AG04449 (cell line): ENCODE results near the gene SLC22A31.

Source experiments
- CTCF ChIA-PET: fragments of 350-600 bp; formaldehyde crosslinking; extraction: SDS; loops from one replicate; lab custom pipeline; 2021; ENCODE audit warnings: antibody characterized with exemption; lab: Yijun Ruan, JAX
- POLR2A ChIA-PET: fragments of 400-600, 350-600 bp; formaldehyde crosslinking; extraction: SDS; loops from one replicate; lab custom pipeline; 2020; ENCODE audit warnings: antibody characterized with exemption, inconsistent platforms; lab: Yijun Ruan, JAX
- DNase-seq: peaks from one replicate; pipeline ENCODE4 v3.0.0-alpha.2; 2010; ENCODE audit warnings: low read depth, low spot score
- H3K4me3 ChIP-seq: 2 replicates; pipeline ENCODE4 v1.5.1; 2011; ENCODE audit warnings: low read depth, mild to moderate bottlenecking, control low read depth, low read length
- CTCF ChIP-seq: IDR thresholded peaks from one replicate; pipeline ENCODE4 v1.5.1; 2011; ENCODE audit warnings: mild to moderate bottlenecking, moderate library complexity, low read length, control low read depth, inconsistent platforms; ENCODE audit not compliant: insufficient read depth; ENCODE audit errors: missing control alignments

The SLC22A31 gene

DNA sequence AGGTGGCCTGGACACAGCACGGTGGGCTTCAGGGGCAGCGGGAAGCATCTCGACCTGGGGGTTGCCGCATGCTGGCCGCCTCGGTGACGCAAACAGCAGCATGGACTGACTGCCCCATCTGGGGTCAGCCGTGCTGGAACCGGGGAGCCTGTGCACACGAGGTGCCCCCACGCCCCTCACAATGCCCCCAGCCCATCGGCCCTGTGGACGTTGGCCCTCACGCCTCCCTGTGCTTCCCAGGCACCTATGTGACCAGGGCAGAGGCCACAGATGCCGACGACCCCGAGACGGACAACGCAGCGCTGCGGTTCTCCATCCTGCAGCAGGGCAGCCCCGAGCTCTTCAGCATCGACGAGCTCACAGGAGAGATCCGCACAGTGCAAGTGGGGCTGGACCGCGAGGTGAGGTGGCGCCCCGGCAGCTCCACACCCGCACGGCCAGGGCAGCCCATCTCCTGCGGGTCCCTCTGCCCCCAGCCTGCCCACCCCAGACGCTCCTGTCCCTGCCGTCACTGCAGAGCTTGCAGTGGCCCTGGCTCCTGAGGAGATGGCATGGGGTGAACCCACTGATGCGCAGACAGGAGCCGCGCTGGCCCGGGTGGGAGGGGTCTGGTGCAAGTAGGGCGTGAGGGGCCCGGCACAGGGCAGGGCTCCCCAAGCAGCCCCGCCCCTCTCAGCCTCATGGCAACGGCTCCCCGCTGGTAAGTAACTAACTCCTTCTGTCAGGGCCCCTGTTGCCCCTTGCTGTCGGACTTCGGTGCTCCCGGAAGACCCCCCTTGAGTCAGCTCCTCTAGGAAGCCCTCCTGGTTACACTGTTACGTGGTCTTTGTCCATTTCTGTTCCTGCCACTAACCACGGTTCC, 15.2 kb downstream of the SLC22A31 start:
- CTCF ChIA-PET = interaction anchor here (3.5 kb wide), 1 partner anchor 17 kb away, joined by 17 read pairs; no protein-coding TSS in a partner anchor
- no peak for DNase-seq
- no peak overlapping the region for H3K4me3 ChIP-seq
- TF ChIP-seq CTCF = no peak
- POLR2A ChIA-PET = interaction anchor here (0.6 to 1.0 kb wide), 2 partner anchors 8 to 384 kb away, joined by 3 read pairs; no protein-coding TSS in a partner anchor

- POLR2A ChIA-PET = interaction anchor here (0.6 to 1.0 kb wide), 2 partner anchors 8 to 383 kb away, joined by 3 read pairs; no protein-coding TSS in a partner anchor
- no peak overlapping the region for H3K4me3 ChIP-seq
- TF ChIP-seq CTCF = no peak
- DNase-seq = no peak
- CTCF ChIA-PET = interaction anchor here (3.5 kb wide), 1 partner anchor 17 kb away, joined by 17 read pairs; no protein-coding TSS in a partner anchor
Measured at GRCh38 chr16:89184677-89184932, 15.7 kb downstream of the SLC22A31 start.

- ChIA-PET CTCF (interaction anchor here (3.5 kb wide), 1 partner anchor 16 kb away, joined by 17 read pairs; no protein-coding TSS in a partner anchor), POLR2A (no interaction called here)
- no peak for TF ChIP-seq CTCF
- no peak for DNase-seq
- H3K4me3 ChIP-seq = no peak overlapping the region
Measured at GRCh38 chr16:89183975-89184676, 16.2 kb downstream of the SLC22A31 start.

GRCh38 chr16:89183463-89183862, 16.9 kb downstream of the SLC22A31 start:
- no peak for TF ChIP-seq CTCF
- ChIA-PET POLR2A (interaction anchor here (0.5 kb wide), 1 partner anchor 15 kb away, joined by 3 read pairs; no protein-coding TSS in a partner anchor), CTCF (interaction anchor here (3.5 kb wide), 1 partner anchor 16 kb away, joined by 17 read pairs; no protein-coding TSS in a partner anchor)
- H3K4me3 ChIP-seq = no peak overlapping the region
- no peak for DNase-seq

DNA sequence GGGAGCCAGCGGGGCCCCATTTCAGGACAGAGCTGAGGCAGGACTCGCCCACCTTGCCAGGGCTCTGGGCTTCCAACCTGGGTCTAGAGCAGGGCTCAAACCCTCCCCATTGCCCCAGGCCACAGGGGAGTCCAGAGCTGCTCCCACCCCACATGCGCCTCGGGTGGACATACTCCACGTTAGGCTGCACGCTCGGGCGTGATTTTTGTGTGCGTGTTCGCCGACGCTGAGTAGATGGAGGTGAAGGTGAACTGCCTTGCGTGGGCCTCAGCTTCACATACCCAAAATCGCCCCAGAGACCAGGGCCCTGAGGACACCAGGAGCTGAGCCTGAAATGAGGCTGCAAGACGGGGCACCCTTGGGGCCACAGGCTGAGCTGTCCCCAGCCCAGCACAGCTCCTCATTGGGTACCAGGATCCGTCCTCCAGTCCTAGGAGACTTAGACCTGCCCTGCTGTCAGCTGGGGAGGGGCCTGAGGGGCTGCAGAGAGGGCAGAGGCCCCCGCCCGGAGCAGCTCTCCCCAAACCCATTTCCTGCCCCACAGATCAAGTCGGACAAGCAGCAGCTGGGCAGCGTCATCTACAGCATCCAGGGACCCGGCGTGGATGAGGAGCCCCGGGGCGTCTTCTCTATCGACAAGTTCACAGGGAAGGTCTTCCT, 20.6 kb downstream of the SLC22A31 start:
- TF ChIP-seq CTCF = no peak
- CTCF ChIA-PET = interaction anchor here (0.9 to 1.3 kb wide), 2 partner anchors 12 to 13 kb away, joined by 3 to 8 read pairs; no protein-coding TSS in a partner anchor
- H3K4me3 ChIP-seq = no peak overlapping the region
- DNase-seq = no peak
- POLR2A ChIA-PET = interaction anchor here (1.1 kb wide), 1 partner anchor 10 kb away, joined by 3 read pairs; no protein-coding TSS in a partner anchor

DNA sequence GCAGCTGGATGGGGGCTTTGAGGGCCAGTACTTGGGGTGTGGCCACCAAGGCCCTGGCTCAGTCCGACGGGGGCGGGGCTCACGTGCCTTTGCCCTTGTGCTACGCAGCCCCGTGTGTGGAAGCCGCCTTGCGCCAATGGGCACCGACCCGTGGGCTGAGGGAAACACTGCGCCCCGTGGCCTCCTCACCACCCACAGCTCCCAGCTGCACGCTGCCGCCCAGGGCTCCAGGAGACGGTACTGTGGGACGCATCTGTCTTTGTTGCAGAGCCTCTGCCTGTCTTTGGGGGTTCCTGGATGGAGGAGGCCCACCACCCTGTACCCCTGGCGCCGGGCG, 21.2 kb downstream of the SLC22A31 start:
- CTCF ChIA-PET = interaction anchor here (0.9 to 1.3 kb wide), 2 partner anchors 12 to 14 kb away, joined by 3 to 8 read pairs; no protein-coding TSS in a partner anchor
- TF ChIP-seq CTCF = no peak
- H3K4me3 ChIP-seq = no peak overlapping the region
- POLR2A ChIA-PET = no interaction called here
- no peak for DNase-seq
